MCF 10A (cell line): ENCODE measurements around the gene KAT2B. TPM values are rescaled to one million over a fixed set of nuclear protein-coding genes. Genes with fewer than 3 reads are reported as not detected.

Experiments used
- Bru-seq: library from RNA; stranded (reverse); fragments of 400-500 nt; gene quantifications from one replicate; lab custom pipeline; 2021; lab: Mats Ljungman, UMichigan
- BruChase-seq, 2 experiments: library from RNA; stranded (reverse); fragments of 400-500 nt; gene quantifications; one replicate each; lab custom pipeline; 2021; lab: Mats Ljungman, UMichigan
- BruUV-seq: library from RNA; stranded (reverse); fragments of 400-500 nt; replicated peaks from 2 replicates; lab custom pipeline; 2021; lab: Mats Ljungman, UMichigan
- CTCF ChIA-PET: fragments of 300-600 bp; sonication (Branson Sonifier 250); formaldehyde crosslinking; extraction: SDS; loops from one replicate; lab custom pipeline; 2021; ENCODE audit warnings: antibody characterized with exemption, inconsistent platforms; lab: Yijun Ruan, JAX
- POLR2A ChIA-PET: fragments of 300-600, 350-650 bp; sonication (Branson Sonifier 250); formaldehyde crosslinking; extraction: SDS; loops from one replicate; lab custom pipeline; 2020; ENCODE audit warnings: antibody characterized with exemption, inconsistent platforms; lab: Yijun Ruan, JAX
- DNase-seq: peaks from one replicate; pipeline ENCODE4 v3.0.0-alpha.2; 2018; ENCODE audit not compliant: unreplicated experiment
- H3K27ac Mint-ChIP-seq: one replicate; pipeline ENCODE4 v1.8.0; 2022; ENCODE audit warnings: mild to moderate bottlenecking, low read depth, mixed read lengths; ENCODE audit not compliant: unreplicated experiment
- H3K27me3 Mint-ChIP-seq: one replicate; pipeline ENCODE4 v1.8.0; 2022; ENCODE audit warnings: mixed read lengths; ENCODE audit not compliant: insufficient read depth, unreplicated experiment
- H3K36me3 Mint-ChIP-seq: one replicate; pipeline ENCODE4 v1.8.0; 2022; ENCODE audit warnings: mild to moderate bottlenecking, moderate library complexity, mixed read lengths; ENCODE audit not compliant: insufficient read depth, unreplicated experiment
- H3K4me1 Mint-ChIP-seq: one replicate; pipeline ENCODE4 v1.8.0; 2022; ENCODE audit warnings: mixed read lengths; ENCODE audit not compliant: insufficient read depth, unreplicated experiment
- H3K4me3 Mint-ChIP-seq: one replicate; pipeline ENCODE4 v1.8.0; 2022; ENCODE audit warnings: mild to moderate bottlenecking, moderate library complexity, mixed read lengths; ENCODE audit not compliant: unreplicated experiment
- H3K9me3 Mint-ChIP-seq: one replicate; pipeline ENCODE4 v1.8.0; 2022; ENCODE audit warnings: mixed read lengths; ENCODE audit not compliant: unreplicated experiment
- CTCF ChIP-seq: fragments of 200-600 bp; IDR thresholded peaks from one replicate; pipeline ENCODE4 v1.8.0; 2022; ENCODE audit warnings: antibody characterized with exemption, mild to moderate bottlenecking; ENCODE audit not compliant: unreplicated experiment
- intact Hi-C: fragments of 100-400 bp; cut with micrococcal nuclease; formaldehyde crosslinking; loops from 2 replicates; pipeline ENCODE4 v1.14.1; 2022
- long read RNA-seq: library from polyadenylated mRNA; stranded (forward); transcript quantifications from one replicate; pipeline ENCODE4 v2.0.0, GENCODE V29; 2022
- total RNA-seq: library from RNA; stranded (reverse); gene quantifications from 2 replicates; pipeline ENCODE4 v1.2.3, GENCODE V29; 2022

Gene KAT2B
- total RNA-seq (9.4 and 10.4 TPM in 2 replicates), Bru-seq, nascent RNA (percentile 51 among the genes with signal in this experiment), BruChase-seq, experiment 1, labeled RNA remaining after a 6-hour chase (percentile 51 among the genes with signal in this experiment), BruChase-seq, experiment 2, labeled RNA remaining after a 2-hour chase (percentile 50 among the genes with signal in this experiment)
- long read RNA-seq, full-length matches to known transcripts, result 2 of 7 reads
- long read RNA-seq, partial matches to known transcripts, result 1 of 7 reads
- long read RNA-seq, other reads (novel, unspliced or antisense), result 4 of 7 reads

GRCh38 chr3:20039765-20040547 lies at the start of gene KAT2B:
TSS of gene KAT2B (plus strand) at chr3:20040446. CDS start at chr3:20040478, 32 bp downstream.
- peak within 1 kb of the TSS; percentile 95 for H3K4me3 Mint-ChIP-seq
- no peaks in the 10 kb centered on the region for H3K9me3 Mint-ChIP-seq
- H3K36me3 Mint-ChIP-seq, result no peaks in the 10 kb centered on the region
- DNase-seq, result peak; percentile 70
- CTCF ChIA-PET, result interaction anchor here (0.6 to 3.0 kb wide), 7 partner anchors 14 to 1972 kb away, joined by 3 to 19 read pairs (median 3); no protein-coding TSS in a partner anchor
- no peak for TF ChIP-seq CTCF
- peak within 1 kb of the TSS; percentile 70 for H3K27ac Mint-ChIP-seq
- POLR2A ChIA-PET, result interaction anchor here (0.6 to 6.0 kb wide), 10 partner anchors 15 to 146 kb away, joined by 3 to 88 read pairs (median 8); partner anchors contain the start of genes RAB5A and SGO1
- intact Hi-C loops, result loop anchor here (1.0 to 5.0 kb wide), 4 partner anchors 15 to 153 kb away; partner anchors contain the start of genes RAB5A and SGO1
- peaks cover 23% of the 10 kb centered on the region for H3K4me1 Mint-ChIP-seq
- no TSS peak for BruUV-seq
- H3K27me3 Mint-ChIP-seq, result no peaks in the 10 kb centered on the region

GRCh38 chr3:19994796-19995195 lies 45.5 kb upstream of the KAT2B start:
- no peak overlapping the region for H3K27ac Mint-ChIP-seq
- no peaks in the 10 kb centered on the region for H3K9me3 Mint-ChIP-seq
- POLR2A ChIA-PET, result interaction anchor here (0.7 to 1.0 kb wide), 2 partner anchors 106 to 284 kb away, joined by 3 read pairs; no protein-coding TSS in a partner anchor
- no peak for TF ChIP-seq CTCF
- H3K27me3 Mint-ChIP-seq, result no peaks in the 10 kb centered on the region
- BruUV-seq, result no TSS peak
- no peak for DNase-seq
- no peaks in the 10 kb centered on the region for H3K4me1 Mint-ChIP-seq
- CTCF ChIA-PET, result interaction anchor here (0.7 kb wide), 1 partner anchor 19 kb away, joined by 3 read pairs; no protein-coding TSS in a partner anchor
- H3K4me3 Mint-ChIP-seq, result no peak overlapping the region
- intact Hi-C loops, result no loop called here
- H3K36me3 Mint-ChIP-seq, result peaks cover 7% of the 10 kb centered on the region

GRCh38 chr3:19997502-19997901 lies 42.7 kb upstream of the KAT2B start:
- Mint-ChIP-seq H3K27me3 (no peaks in the 10 kb centered on the region), H3K4me1 (no peaks in the 10 kb centered on the region), H3K9me3 (no peaks in the 10 kb centered on the region), H3K27ac (no peak overlapping the region), H3K4me3 (no peak overlapping the region), H3K36me3 (no peaks in the 10 kb centered on the region)
- no TSS peak for BruUV-seq
- no peak for DNase-seq
- POLR2A ChIA-PET, result no interaction called here
- intact Hi-C loops, result no loop called here
- no peak for TF ChIP-seq CTCF
- CTCF ChIA-PET, result no interaction called here

GRCh38 chr3:20001932-20002331 lies 38.3 kb upstream of the KAT2B start:
- POLR2A ChIA-PET, result interaction anchor here (0.6 kb wide), 1 partner anchor 13 kb away, joined by 3 read pairs; no protein-coding TSS in a partner anchor
- H3K4me3 Mint-ChIP-seq, result no peak overlapping the region
- no peaks in the 10 kb centered on the region for H3K4me1 Mint-ChIP-seq
- TF ChIP-seq CTCF, result no peak
- no peaks in the 10 kb centered on the region for H3K36me3 Mint-ChIP-seq
- H3K27me3 Mint-ChIP-seq, result no peaks in the 10 kb centered on the region
- CTCF ChIA-PET, result interaction anchor here (1.1 kb wide), 1 partner anchor 10 kb away, joined by 4 read pairs; no protein-coding TSS in a partner anchor
- intact Hi-C loops, result no loop called here
- H3K27ac Mint-ChIP-seq, result no peak overlapping the region
- no peaks in the 10 kb centered on the region for H3K9me3 Mint-ChIP-seq
- no peak for DNase-seq
- BruUV-seq, result no TSS peak
